ENCODE measurements around the gene MUTYH.

DNA sequence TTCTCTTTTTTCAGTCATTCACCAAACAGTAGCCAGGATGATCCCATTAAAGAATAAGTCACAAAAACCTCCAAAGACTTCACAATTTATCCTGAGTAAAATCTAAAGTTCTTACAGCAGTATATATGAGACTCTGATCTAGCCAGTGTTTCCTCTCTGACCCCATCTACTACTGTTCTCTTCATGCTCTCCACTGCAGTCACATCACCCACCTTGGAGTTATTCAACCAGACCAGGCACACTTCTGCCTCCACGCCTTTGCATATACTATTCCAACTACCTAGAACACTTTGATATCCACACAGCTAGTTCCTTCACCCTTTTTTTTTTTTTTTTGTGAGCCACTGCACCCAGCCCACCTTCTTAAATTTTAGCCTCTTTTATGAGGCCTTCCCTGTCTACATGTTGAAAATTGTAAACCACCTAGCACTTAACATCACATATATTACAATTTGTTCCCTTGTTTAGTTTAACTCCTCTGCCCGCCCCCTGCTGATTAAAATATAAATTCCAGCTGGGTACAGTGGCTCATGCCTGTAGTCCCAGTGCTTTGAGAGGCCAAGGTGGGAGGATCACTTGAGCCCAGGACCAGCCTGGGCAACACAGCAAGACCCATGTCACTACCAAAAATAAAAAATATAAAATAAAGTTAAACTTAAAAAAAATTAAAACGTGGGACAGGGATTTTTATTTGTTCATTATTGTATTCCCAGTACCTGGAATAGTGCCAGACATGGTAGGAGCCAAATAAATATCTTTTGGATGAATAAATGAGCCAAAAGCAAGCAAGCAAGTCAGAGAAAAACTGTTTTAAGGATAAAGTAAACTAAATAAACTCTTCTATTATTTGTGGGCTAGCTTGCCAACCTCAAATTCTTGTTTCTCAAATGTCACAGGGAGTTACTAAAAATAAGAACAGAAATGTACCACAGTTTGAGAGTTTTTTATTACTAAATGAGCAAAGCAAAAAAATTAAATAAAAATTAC lies 35.2 kb upstream of the MUTYH start:
- TF ChIP-seq EZH2 (IDR thresholded peaks at IDR 0.05; ENCODE audit: insufficient read depth, poor library complexity, severe bottlenecking), result no peak
- TF ChIP-seq EZH2phosphoT487 (IDR thresholded peaks at IDR 0.05; ENCODE audit: insufficient read depth, low read depth), result no peak

All from GM23248 (cell line).